22Rv1 (cell line): ENCODE results near the gene NEFH.

ENCODE experiments used
- H3K27ac ChIP-seq: fragments of 450-650 bp; 2 replicates; pipeline ENCODE4 v1.5.1; 2017
- ZFX ChIP-seq: fragments of 450-650 bp; IDR thresholded peaks from 2 replicates; pipeline ENCODE4 v1.6.1; 2017; ENCODE audit warnings: antibody characterized with exemption, borderline replicate concordance
- TF ChIP-seq, protein P1 (sequence below): fragments of 450-650 bp; IDR thresholded peaks from 2 replicates; pipeline ENCODE4 v1.5.1; 2017; ENCODE audit warnings: mild to moderate bottlenecking

The NEFH gene

GRCh38 chr22:29469755-29470154 is 10.3 kb upstream of the NEFH start:
- TF ChIP-seq ZFX, result no peak
- TF ChIP-seq, protein P1, sequence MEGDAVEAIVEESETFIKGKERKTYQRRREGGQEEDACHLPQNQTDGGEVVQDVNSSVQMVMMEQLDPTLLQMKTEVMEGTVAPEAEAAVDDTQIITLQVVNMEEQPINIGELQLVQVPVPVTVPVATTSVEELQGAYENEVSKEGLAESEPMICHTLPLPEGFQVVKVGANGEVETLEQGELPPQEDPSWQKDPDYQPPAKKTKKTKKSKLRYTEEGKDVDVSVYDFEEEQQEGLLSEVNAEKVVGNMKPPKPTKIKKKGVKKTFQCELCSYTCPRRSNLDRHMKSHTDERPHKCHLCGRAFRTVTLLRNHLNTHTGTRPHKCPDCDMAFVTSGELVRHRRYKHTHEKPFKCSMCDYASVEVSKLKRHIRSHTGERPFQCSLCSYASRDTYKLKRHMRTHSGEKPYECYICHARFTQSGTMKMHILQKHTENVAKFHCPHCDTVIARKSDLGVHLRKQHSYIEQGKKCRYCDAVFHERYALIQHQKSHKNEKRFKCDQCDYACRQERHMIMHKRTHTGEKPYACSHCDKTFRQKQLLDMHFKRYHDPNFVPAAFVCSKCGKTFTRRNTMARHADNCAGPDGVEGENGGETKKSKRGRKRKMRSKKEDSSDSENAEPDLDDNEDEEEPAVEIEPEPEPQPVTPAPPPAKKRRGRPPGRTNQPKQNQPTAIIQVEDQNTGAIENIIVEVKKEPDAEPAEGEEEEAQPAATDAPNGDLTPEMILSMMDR, result no peak
- H3K27ac ChIP-seq, result no peak overlapping the region

DNA sequence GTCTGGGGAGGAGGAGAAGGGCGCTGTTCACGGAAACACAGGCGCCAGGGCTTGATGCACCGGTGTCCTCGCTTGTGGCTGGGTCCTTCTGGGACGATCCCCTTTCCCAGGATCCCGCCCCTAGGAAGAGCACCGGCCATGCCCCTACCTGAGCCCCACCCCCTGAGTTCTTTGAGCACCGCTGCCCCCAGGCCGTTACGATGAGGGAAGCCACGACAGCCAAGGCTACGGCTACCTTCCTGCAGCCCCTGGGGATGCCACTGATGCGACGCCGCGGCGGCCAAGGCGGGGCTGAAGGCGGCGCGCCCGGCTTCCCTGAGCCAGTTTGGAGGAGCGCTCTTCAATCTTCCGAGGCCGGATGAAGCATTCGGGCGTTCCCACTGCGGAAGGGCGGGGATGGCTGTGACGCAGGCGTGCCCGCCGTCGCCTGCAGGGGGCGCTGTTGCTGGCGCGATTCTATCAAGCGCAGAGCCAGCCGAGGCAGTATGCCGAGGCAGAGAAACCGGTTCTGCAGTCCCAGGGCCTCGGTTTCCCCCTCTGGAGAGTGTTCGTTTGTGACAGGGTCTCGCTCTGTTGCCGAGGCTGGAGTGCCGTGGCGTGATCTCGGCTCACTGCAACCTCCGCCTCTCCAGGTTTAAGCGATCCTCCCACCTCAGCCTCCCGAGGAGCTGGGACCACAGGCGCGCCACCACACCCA is 9.7 kb upstream of the NEFH start:
- H3K27ac ChIP-seq, result no peak overlapping the region
- no peak for TF ChIP-seq ZFX
- TF ChIP-seq, protein P1, result peak; percentile 98

GRCh38 chr22:29473001-29473400 is 7.0 kb upstream of the NEFH start:
- TF ChIP-seq, protein P1, result no peak
- TF ChIP-seq ZFX, result no peak
- H3K27ac ChIP-seq, result no peak overlapping the region

DNA sequence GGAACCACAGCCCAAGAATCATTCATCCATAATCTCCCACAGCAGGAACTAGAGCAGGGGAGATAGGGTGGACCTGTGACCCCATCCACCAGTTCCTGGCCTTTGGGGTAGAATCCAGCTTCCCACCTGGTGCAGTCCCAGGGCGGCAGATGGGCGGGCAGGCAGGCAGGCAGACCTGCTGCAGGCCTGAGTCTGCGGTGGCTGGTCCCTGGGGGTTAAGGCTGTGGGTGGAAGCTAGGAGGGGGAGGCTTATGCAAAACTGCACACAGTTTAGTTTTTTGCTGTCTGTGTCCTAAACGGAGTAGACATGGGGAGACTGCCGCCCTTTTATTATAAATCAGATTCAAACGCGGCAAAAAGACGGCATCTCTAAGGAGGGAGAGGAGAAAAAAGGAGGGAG is 4.5 kb upstream of the NEFH start:
- no peak for TF ChIP-seq ZFX
- TF ChIP-seq, protein P1, result no peak
- H3K27ac ChIP-seq, result no peak overlapping the region

DNA sequence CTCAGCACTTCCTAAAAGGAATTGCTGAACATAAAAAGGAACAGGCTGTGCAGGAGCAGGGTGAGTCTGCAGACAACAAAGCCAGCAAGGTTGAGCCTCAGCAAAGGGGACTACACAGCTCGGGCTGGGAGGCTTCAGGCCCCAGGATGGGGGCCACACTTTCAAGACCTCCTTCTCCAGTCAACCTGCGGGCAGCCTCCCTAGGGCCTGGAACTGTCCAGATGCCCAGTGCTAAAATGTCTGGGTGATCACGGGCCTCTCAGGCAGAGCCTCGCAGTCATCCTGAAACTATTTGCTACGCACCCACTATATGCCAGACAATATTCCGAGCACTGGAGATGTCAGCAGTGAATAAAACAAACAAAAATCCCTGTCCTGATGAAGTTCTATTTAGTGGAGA is 3.9 kb upstream of the NEFH start:
- no peak overlapping the region for H3K27ac ChIP-seq
- TF ChIP-seq, protein P1, result no peak
- TF ChIP-seq ZFX, result no peak

- H3K27ac ChIP-seq, result peak overlapping the region; percentile 65
- TF ChIP-seq, protein P1, result no peak
- no peak for TF ChIP-seq ZFX
Observed at GRCh38 chr22:29477723-29478318, 2.2 kb upstream of the NEFH start.

GRCh38 chr22:29478326-29479276 is 1.4 kb upstream of the NEFH start:
- TF ChIP-seq, protein P1, result no peak
- no peak for TF ChIP-seq ZFX
- peak overlapping the region; percentile 65 for H3K27ac ChIP-seq
